HG02981 (cell line): ENCODE data around the gene HOXA2.
A peak's percentile ranks its signal among the peaks of the same experiment; 100 is the strongest.

Experiments
- ATAC-seq: cut with Tn5 transposase; IDR thresholded peaks from one replicate; pipeline ENCODE4 v1.9.1; 2021; ENCODE audit warnings: mild to moderate bottlenecking, moderate library complexity; ENCODE audit not compliant: unreplicated experiment

The HOXA2 gene

GRCh38 chr7:27141923-27142579 is 39.6 kb upstream of the HOXA2 start:
- no peak for ATAC-seq

- ATAC-seq = no peak
These were observed 38.8 kb upstream of the HOXA2 start for GRCh38 chr7:27141137-27141922.

GRCh38 chr7:27140126-27140857 is 37.8 kb upstream of the HOXA2 start:
- no peak for ATAC-seq

DNA sequence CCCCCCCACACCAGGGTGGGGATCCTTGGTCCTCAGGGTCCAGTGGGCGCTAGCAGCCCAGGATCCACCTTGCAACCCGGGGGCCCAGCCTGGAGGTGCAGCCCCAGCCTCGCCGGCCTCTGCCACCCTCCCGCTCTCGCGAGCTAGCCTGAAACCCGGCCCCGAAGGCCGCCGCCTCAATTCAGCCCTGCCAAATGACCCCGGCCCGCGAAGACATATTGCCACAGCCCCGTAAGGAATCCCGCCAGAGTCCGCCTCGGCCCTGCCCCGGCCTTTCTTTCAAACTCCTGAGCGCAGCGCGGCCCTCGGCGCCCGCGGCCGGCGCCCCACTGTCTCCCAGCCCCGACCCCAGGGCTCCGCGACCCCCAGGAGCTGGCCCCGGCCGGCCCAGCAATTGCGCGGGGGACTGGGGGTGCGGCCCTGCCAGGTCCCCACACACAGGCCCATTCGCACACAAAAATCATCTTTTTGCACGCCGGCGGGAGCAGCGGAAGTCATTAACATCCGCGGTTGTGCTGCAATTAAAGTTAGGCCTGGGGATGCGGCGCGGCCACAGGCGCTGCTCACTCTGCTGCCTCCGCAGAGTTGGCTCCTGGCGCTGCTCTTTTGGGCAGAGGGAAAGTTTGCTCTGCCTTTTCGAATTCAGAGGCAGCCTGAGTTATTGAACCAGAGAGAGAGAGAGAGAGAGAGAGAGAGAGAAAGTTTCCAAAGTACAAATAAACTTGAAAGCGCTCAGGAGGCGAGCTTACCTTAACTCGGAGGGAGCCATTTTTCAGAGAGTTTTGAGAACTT is 37.0 kb upstream of the HOXA2 start:
- no peak for ATAC-seq

DNA sequence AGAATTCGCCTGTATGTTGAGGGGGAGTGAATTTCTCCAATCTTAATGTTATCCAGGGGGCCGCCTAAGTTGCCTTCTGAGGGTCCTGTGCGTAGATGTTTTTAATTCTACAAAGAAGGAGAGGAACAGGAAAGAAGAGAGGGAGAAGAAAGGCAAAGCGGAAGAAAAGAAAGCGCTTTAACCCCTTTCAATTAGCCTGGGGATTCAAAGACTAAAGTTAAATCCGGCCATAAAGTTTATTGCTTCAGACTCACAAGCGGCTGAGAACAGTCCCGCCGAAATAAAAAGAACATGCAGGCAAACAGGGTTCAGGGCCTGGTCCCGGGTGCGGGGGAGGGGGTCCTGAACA is 36.5 kb upstream of the HOXA2 start:
- no peak for ATAC-seq

- ATAC-seq = no peak
These were observed 36.0 kb upstream of the HOXA2 start for GRCh38 chr7:27138472-27138871.

DNA sequence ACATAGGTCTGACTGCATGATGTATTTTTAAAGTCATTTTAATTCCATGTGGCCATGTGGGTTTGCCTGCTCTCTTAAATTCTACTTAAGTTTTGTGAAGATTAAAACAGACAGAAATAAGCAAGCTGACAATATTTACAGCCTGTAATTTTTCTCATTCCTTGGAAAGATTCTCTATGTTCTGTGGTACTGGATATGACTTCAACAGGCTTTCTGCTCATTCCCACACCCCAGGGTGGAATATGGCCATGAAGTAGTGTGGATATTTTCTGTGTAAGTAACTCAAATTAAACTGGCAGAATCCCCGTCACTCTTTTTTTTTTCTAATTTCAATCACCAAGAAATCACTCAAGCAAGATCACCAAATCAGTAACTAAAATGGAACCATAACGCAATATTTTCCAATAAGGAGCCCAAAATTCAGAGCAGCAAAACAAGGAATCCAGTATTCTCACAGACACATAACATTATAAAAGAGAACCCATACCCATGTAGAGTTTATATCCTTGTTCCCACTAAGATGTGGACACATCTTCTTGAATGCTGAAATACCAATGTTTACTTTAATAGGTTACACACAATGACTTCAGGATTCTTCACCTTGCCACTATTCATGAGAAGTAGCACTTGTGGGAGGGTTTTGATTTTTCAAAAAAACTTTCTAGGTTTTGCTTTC is 35.3 kb upstream of the HOXA2 start:
- ATAC-seq = no peak

DNA sequence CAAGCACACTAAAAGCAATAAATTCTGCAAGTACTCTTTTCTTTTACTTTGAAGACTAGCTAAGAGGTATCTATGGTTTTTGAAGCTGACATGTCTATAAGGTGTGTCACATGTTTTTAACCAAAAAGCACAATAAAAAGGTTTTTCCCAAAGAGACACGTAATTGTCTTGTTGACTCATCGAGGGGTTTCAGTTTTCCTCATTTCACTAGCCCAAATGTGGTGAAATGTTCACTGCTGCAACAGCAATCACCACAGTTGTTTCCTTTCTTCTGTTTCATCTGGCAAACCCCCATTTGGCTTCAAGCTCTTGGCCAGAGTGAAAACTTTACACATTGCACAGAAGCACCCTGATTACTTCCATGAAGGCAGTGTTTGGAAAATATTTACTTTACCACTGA is 31.9 kb upstream of the HOXA2 start:
- ATAC-seq = no peak

- ATAC-seq = no peak
These were observed 31.1 kb upstream of the HOXA2 start for GRCh38 chr7:27133409-27134231.

DNA sequence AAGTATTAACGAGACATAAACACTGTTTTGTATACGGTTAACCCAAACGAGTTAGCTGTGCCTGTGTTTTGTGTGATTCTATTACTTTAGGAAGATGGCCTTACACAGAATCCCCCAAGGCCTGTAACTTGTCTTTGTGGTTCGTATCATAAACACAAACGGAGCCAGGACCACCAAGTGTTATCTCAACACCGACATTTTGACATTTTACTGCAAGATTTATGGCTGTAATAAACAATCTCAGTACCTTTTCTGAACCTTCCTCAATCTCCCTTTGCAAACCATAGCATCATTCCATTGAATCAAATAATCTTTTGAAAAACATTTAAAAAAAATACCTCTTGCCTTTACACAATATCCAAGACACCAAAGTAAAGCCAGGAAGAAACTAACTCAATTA is 30.5 kb upstream of the HOXA2 start:
- no peak for ATAC-seq

- ATAC-seq = no peak
These were observed 29.7 kb upstream of the HOXA2 start for GRCh38 chr7:27132214-27132613.

DNA sequence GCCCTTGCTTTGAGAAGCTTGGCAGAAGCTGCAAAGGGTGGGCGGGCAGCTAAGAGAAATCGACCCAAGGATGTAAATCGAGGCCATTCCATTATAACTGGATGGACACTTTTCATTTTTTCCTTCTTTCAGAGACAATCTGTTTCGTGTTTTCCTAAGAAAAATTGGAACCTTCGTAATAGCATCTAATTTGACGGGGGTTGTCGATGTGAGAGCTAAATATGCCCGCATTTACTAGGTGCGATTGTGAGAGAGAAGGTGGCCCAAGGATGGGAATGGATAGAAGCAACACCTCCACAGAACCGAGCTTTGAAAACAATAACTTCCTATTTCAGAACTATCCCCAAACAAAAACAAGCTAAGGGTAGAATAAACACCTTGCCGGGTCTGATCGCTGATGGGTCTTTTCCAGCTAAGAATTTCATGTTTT is 28.9 kb upstream of the HOXA2 start:
- no peak for ATAC-seq

DNA sequence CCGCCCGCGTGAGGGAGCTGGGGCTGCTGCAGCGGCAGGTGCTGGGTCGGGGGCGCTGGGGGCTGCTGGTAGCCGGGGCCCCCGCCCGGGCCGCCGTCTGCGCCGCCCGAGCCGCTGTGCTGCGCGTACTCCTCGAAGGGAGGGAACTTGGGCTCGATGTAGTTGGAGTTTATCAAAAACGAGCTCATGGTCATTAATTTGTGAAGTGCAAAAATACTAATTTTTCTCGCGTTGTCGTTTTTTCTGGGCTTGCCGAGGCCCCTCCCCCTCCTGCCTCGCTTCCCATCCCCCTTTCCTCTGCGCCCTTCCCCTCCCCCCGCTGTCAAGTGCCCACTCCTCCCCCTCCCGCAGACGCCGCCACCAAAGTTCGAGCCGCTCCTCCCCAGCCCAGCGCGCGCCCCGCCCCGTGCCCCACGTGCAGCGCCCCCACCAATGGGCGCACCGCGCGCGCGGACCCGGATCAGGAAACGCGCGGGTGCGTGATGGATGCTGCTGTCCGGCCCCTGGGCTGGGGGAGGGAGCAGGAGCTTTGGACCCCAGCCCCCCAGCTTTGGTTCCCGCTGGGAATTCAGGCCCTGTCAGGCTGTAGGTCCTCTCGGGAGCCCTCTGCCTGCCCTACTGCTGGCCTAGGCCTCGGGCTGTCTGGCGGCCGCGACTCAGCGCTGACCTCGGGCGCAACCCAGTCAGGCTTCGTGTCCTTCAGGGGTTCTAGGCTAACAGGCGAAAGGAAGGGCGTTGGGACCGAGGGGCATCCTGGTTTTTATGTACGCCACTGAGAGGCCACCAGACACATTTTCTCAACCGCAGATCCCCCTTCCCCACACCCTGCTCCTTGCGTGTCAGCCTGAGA is 28.3 kb upstream of the HOXA2 start, which contains the start of gene HOXA4:
TSS of gene HOXA4 (minus strand) at position 218 of the 850 bp plus-strand sequence. CDS start at position 194, 24 bp downstream.
- ATAC-seq = peak; percentile 50

DNA sequence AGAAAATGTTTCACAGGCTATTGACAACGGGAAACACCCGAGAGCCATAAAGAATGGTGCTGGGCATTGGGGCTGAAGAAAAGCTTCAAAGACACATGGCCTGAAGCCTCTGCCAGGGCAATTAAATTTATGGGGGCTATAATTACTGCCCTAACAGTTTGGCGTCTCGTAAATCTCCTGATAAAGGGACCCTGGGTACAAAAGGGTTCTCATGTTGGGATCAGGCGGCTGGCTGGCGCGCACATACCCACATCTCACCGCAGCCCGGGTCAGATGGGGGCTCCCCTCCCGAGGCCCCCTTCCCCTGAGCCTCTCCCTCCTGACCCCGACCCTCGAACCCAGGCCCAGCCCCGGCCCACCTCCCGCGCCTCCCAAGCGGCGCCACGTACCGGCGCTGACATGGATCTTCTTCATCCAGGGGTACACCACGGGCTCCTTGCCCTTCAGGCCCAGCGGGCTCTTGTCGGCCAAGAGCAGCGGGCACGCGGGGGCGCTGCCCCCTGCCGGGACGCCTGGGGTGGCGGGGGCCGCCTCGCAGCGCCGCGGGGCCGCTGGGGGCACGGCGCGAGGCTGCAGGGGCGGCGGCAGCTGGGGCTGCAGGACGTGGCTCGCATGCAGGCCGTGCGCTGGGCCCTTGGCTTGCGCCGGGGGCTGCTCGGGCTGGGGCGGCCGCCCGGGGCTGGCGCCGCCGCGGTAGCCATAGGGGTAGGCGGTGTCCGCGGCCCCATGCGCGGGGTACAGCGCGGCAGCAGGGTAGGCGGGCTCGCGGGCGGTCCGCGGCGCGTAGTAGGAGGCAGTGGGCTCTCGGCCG is 27.5 kb upstream of the HOXA2 start:
- no peak for ATAC-seq

- ATAC-seq = no peak
These were observed 26.6 kb upstream of the HOXA2 start for GRCh38 chr7:27128776-27129728.

DNA sequence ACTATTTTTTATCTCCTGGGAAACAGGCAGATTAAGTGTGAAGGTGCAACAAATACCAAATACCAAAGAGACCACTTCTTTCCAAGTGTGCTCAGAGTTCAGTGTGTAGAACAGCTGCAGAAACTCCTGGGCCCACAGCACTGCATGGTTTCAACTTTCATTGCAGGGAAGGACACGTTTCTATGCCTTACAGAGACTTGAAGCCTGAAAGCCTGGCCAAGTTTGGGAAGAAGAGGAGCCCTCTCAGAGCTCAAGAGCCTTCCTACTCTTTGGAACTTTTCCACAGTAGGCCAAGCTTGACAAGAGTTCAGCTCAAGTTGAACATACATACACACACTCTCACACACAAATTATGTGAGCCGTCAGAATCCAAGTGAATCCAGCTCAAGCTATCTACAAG is 25.6 kb upstream of the HOXA2 start:
- ATAC-seq = no peak
